Astrocyte (in vitro differentiated cells and primary cell): Measurements from ENCODE around the gene TMEM258. TPM values are rescaled to one million over a fixed set of nuclear protein-coding genes. Genes with fewer than 3 reads are reported as not detected.

ENCODE experiments used
- DNase-seq: peaks from one replicate; pipeline ENCODE4 v3.0.0-alpha.2; 2010; ENCODE audit warnings: low read depth
- FAIRE-seq: peaks from 2 replicates; lab custom pipeline; 2011; peaks lifted over from hg19 to GRCh38; lab: Jason Lieb, UNC
- H2AFZ ChIP-seq: 2 replicates; pipeline ENCODE4 v1.6.0; 2012; ENCODE audit warnings: low read depth, low read length, inconsistent platforms
- H3K27ac ChIP-seq: 2 replicates; pipeline ENCODE4 v1.5.1; 2011; ENCODE audit warnings: low read depth, low read length, inconsistent platforms
- H3K27me3 ChIP-seq: 2 replicates; pipeline ENCODE4 v1.6.0; 2011; ENCODE audit warnings: low read length, inconsistent platforms; ENCODE audit not compliant: insufficient read depth
- H3K36me3 ChIP-seq: 2 replicates; pipeline ENCODE4 v1.5.1; 2011; ENCODE audit warnings: low read length, inconsistent platforms; ENCODE audit not compliant: insufficient read depth
- H3K4me1 ChIP-seq: 2 replicates; pipeline ENCODE4 v1.5.1; 2011; ENCODE audit warnings: low read length, inconsistent platforms; ENCODE audit not compliant: insufficient read depth
- H3K4me2 ChIP-seq: 2 replicates; pipeline ENCODE4 v1.6.0; 2012; ENCODE audit warnings: low read length, inconsistent platforms
- H3K4me3 ChIP-seq: 2 replicates; pipeline ENCODE4 v1.5.1; 2011; ENCODE audit warnings: low read depth, mild to moderate bottlenecking, low read length, inconsistent platforms; ENCODE audit not compliant: insufficient read depth
- H3K79me2 ChIP-seq: 2 replicates; pipeline ENCODE4 v1.6.0; 2012; ENCODE audit warnings: mild to moderate bottlenecking, low read length, inconsistent platforms; ENCODE audit not compliant: insufficient read depth
- H3K9ac ChIP-seq: 2 replicates; pipeline ENCODE4 v1.6.0; 2012; ENCODE audit warnings: mild to moderate bottlenecking, low read length, inconsistent platforms
- H3K9me3 ChIP-seq: 2 replicates; pipeline ENCODE4 v1.5.1; 2012; ENCODE audit warnings: low read depth, mild to moderate bottlenecking, low read length, inconsistent platforms; ENCODE audit not compliant: insufficient read depth
- H4K20me1 ChIP-seq: 2 replicates; pipeline ENCODE4 v1.6.0; 2012; ENCODE audit warnings: low read length, inconsistent platforms; ENCODE audit not compliant: insufficient read depth
- H3K27ac Mint-ChIP-seq: one replicate; pipeline ENCODE4 v1.8.0; 2021; ENCODE audit warnings: mild to moderate bottlenecking, mixed read lengths; ENCODE audit not compliant: unreplicated experiment
- H3K27me3 Mint-ChIP-seq: one replicate; pipeline ENCODE4 v1.8.0; 2021; ENCODE audit warnings: low read depth, mixed read lengths; ENCODE audit not compliant: unreplicated experiment
- H3K36me3 Mint-ChIP-seq: one replicate; pipeline ENCODE4 v1.8.0; 2021; ENCODE audit warnings: low read depth, mixed read lengths; ENCODE audit not compliant: unreplicated experiment
- H3K4me1 Mint-ChIP-seq: one replicate; pipeline ENCODE4 v1.8.0; 2021; ENCODE audit warnings: low read depth, mixed read lengths; ENCODE audit not compliant: unreplicated experiment
- H3K4me3 Mint-ChIP-seq: one replicate; pipeline ENCODE4 v1.8.0; 2021; ENCODE audit warnings: mild to moderate bottlenecking, moderate library complexity, mixed read lengths; ENCODE audit not compliant: unreplicated experiment
- H3K9me3 Mint-ChIP-seq: one replicate; pipeline ENCODE4 v1.8.0; 2021; ENCODE audit warnings: mild to moderate bottlenecking, mixed read lengths; ENCODE audit not compliant: unreplicated experiment
- CTCF ChIP-seq: IDR thresholded peaks from 2 replicates; pipeline ENCODE4 v1.5.1; 2011; ENCODE audit warnings: low read depth, mild to moderate bottlenecking, inconsistent platforms, low read length, moderate library complexity; ENCODE audit not compliant: insufficient read depth
- EZH2 ChIP-seq: IDR thresholded peaks from 2 replicates; pipeline ENCODE4 v1.6.1; 2012; ENCODE audit warnings: mild to moderate bottlenecking, low read length, inconsistent platforms; ENCODE audit not compliant: insufficient read depth
- total RNA-seq: library from RNA; stranded (reverse); gene quantifications from 2 replicates; pipeline ENCODE4 v1.2.1, GENCODE V29; 2021

Gene TMEM258
- total RNA-seq, 1 donor from 2014 or later, result 98.6 TPM

- no peak overlapping the region for H3K27ac Mint-ChIP-seq
These were observed 14.4 kb upstream of the TMEM258 start for GRCh38 chr11:61806785-61807184.

GRCh38 chr11:61805146-61805545, 12.7 kb upstream of the TMEM258 start:
- Histone ChIP-seq H3K4me1 (peaks cover 5% of the 10 kb centered on the region), H3K9ac (no peak overlapping the region), H3K27ac (no peak overlapping the region), H3K27me3 (no peaks in the 10 kb centered on the region), H3K4me3 (no peak overlapping the region), H3K9me3 (no peaks in the 10 kb centered on the region), H3K36me3 (peaks cover 36% of the 10 kb centered on the region), H2AFZ (no peak overlapping the region), H3K4me2 (no peak overlapping the region), H4K20me1 (peaks cover 7% of the 10 kb centered on the region), H3K79me2 (peaks cover 3% of the 10 kb centered on the region)
- H3K4me1 Mint-ChIP-seq, result no peaks in the 10 kb centered on the region
- no peaks in the 10 kb centered on the region for H3K9me3 Mint-ChIP-seq
- no peak overlapping the region for H3K4me3 Mint-ChIP-seq
- FAIRE-seq (no peak), DNase-seq (no peak)
- no peak for TF ChIP-seq EZH2
- H3K27ac Mint-ChIP-seq, result no peak overlapping the region
- no peaks in the 10 kb centered on the region for H3K27me3 Mint-ChIP-seq
- peaks cover 22% of the 10 kb centered on the region for H3K36me3 Mint-ChIP-seq

More at GRCh38 chr11:61806785-61807184, 14.4 kb upstream of the TMEM258 start:
- Mint-ChIP-seq H3K4me1 (no peaks in the 10 kb centered on the region), H3K27me3 (no peaks in the 10 kb centered on the region), H3K9me3 (no peaks in the 10 kb centered on the region), H3K36me3 (peaks cover 32% of the 10 kb centered on the region), H3K4me3 (no peak overlapping the region)
- Histone ChIP-seq H3K4me1 (peaks cover 5% of the 10 kb centered on the region), H3K36me3 (peaks cover 38% of the 10 kb centered on the region), H3K27ac (no peak overlapping the region), H3K4me3 (no peak overlapping the region), H3K4me2 (no peak overlapping the region), H4K20me1 (peaks cover 7% of the 10 kb centered on the region), H3K79me2 (no peaks in the 10 kb centered on the region), H2AFZ (no peak overlapping the region), H3K9me3 (no peaks in the 10 kb centered on the region), H3K9ac (no peak overlapping the region), H3K27me3 (no peaks in the 10 kb centered on the region)
- TF ChIP-seq CTCF (no peak), EZH2 (no peak)
- DNase-seq, result no peak
- no peak for FAIRE-seq

- H3K27ac Mint-ChIP-seq, result no peak overlapping the region
These were observed 11.7 kb upstream of the TMEM258 start for GRCh38 chr11:61803889-61804647.

More at GRCh38 chr11:61803889-61804647, 11.7 kb upstream of the TMEM258 start:
- H3K4me3 Mint-ChIP-seq, result no peak overlapping the region
- no peaks in the 10 kb centered on the region for H3K27me3 ChIP-seq
- DNase-seq (peak; percentile 52), FAIRE-seq (no peak)
- peaks cover 5% of the 10 kb centered on the region for H3K4me1 ChIP-seq
- H3K27ac ChIP-seq, result no peak overlapping the region
- H3K9me3 ChIP-seq, result no peaks in the 10 kb centered on the region
- peaks cover 14% of the 10 kb centered on the region for H3K79me2 ChIP-seq
- no peak overlapping the region for H2AFZ ChIP-seq
- no peak overlapping the region for H3K9ac ChIP-seq
- no peak for TF ChIP-seq CTCF
- no peak for TF ChIP-seq EZH2
- H3K4me3 ChIP-seq, result no peak overlapping the region
- H3K36me3 Mint-ChIP-seq, result peaks cover 22% of the 10 kb centered on the region
- no peaks in the 10 kb centered on the region for H3K9me3 Mint-ChIP-seq
- peaks cover 7% of the 10 kb centered on the region for H4K20me1 ChIP-seq
- H3K4me2 ChIP-seq, result no peak overlapping the region
- peaks cover 37% of the 10 kb centered on the region for H3K36me3 ChIP-seq
- no peaks in the 10 kb centered on the region for H3K27me3 Mint-ChIP-seq
- no peaks in the 10 kb centered on the region for H3K4me1 Mint-ChIP-seq
